HEK293T (cell line): ENCODE results near the gene AGPAT2.

Experiments used
- CTCF ChIA-PET: fragments of 350-600 bp; formaldehyde crosslinking; extraction: SDS; loops from one replicate; lab custom pipeline; 2021; ENCODE audit warnings: antibody characterized with exemption, inconsistent platforms; lab: Yijun Ruan, JAX
- POLR2A ChIA-PET: fragments of 350-600 bp; formaldehyde crosslinking; extraction: SDS; loops from one replicate; lab custom pipeline; 2020; ENCODE audit warnings: antibody characterized with exemption, inconsistent platforms; lab: Yijun Ruan, JAX
- DNase-seq: peaks from one replicate; pipeline ENCODE4 v3.0.0; 2012; ENCODE audit warnings: mixed read lengths; ENCODE audit errors: extremely low spot score
- ARNT ChIP-seq: fragments of 450-650 bp; IDR thresholded peaks from 2 replicates; pipeline ENCODE4 v1.6.1; 2017; ENCODE audit warnings: mild to moderate bottlenecking
- BHLHE40 ChIP-seq: fragments of 450-650 bp; IDR thresholded peaks from 2 replicates; pipeline ENCODE4 v1.6.1; 2016; ENCODE audit warnings: mild to moderate bottlenecking, moderate library complexity, borderline replicate concordance
- CTBP1 ChIP-seq: fragments of 450-650 bp; IDR thresholded peaks from 2 replicates; pipeline ENCODE4 v1.6.1; 2016; ENCODE audit warnings: borderline replicate concordance
- ELF4 ChIP-seq: fragments of 450-650 bp; IDR thresholded peaks from 2 replicates; pipeline ENCODE4 v1.6.1; 2017; ENCODE audit warnings: antibody characterized with exemption
- FOXA1 ChIP-seq: fragments of 450-650 bp; IDR thresholded peaks from 2 replicates; pipeline ENCODE4 v1.6.1; 2016; ENCODE audit warnings: mild to moderate bottlenecking
- FOXK2 ChIP-seq: fragments of 450-650 bp; IDR thresholded peaks from 2 replicates; pipeline ENCODE4 v1.6.1; 2016; ENCODE audit warnings: mild to moderate bottlenecking
- FOXM1 ChIP-seq: fragments of 450-650 bp; IDR thresholded peaks from 2 replicates; pipeline ENCODE4 v1.6.1; 2017; ENCODE audit warnings: mild to moderate bottlenecking, borderline replicate concordance
- HDGF ChIP-seq: fragments of 450-650 bp; IDR thresholded peaks from 2 replicates; pipeline ENCODE4 v1.6.1; 2017; ENCODE audit warnings: antibody characterized with exemption, borderline replicate concordance
- L3MBTL2 ChIP-seq: fragments of 450-650 bp; conservative IDR thresholded peaks from 2 replicates; pipeline ENCODE4 v1.6.1; 2016; ENCODE audit warnings: mild to moderate bottlenecking
- LEF1 ChIP-seq: fragments of 450-650 bp; IDR thresholded peaks from 2 replicates; pipeline ENCODE4 v1.6.1; 2017; ENCODE audit warnings: mild to moderate bottlenecking, borderline replicate concordance
- NFRKB ChIP-seq: fragments of 450-650 bp; IDR thresholded peaks from 2 replicates; pipeline ENCODE4 v1.6.1; 2016; ENCODE audit warnings: mild to moderate bottlenecking, moderate library complexity
- PKNOX1 ChIP-seq: fragments of 450-650 bp; IDR thresholded peaks from 2 replicates; pipeline ENCODE4 v1.6.1; 2016
- SP1 ChIP-seq: fragments of 450-650 bp; IDR thresholded peaks from 2 replicates; pipeline ENCODE4 v1.6.1; 2017
- SUZ12 ChIP-seq: fragments of 450-650 bp; IDR thresholded peaks from 2 replicates; pipeline ENCODE4 v1.6.1; 2016; ENCODE audit warnings: mild to moderate bottlenecking
- TARDBP ChIP-seq: fragments of 450-650 bp; IDR thresholded peaks from 2 replicates; pipeline ENCODE4 v1.6.1; 2016
- ZNF384 ChIP-seq: fragments of 450-650 bp; IDR thresholded peaks from 2 replicates; pipeline ENCODE4 v1.6.1; 2016

AGPAT2 gene

GRCh38 chr9:136654820-136655535, 32.3 kb downstream of the AGPAT2 start:
- DNase-seq: no peak
- TF ChIP-seq ZNF384 (no peak), L3MBTL2 (no peak), TARDBP (no peak), FOXM1 (no peak), SUZ12 (no peak), FOXA1 (no peak), FOXK2 (no peak), SP1 (no peak), PKNOX1 (no peak), CTBP1 (no peak), ARNT (no peak)
- POLR2A ChIA-PET: no interaction called here
- CTCF ChIA-PET: no interaction called here

- TF ChIP-seq ZNF384 (no peak), L3MBTL2 (no peak), ELF4 (no peak), FOXA1 (no peak), SUZ12 (no peak), PKNOX1 (no peak), NFRKB (no peak), FOXK2 (no peak), BHLHE40 (no peak), HDGF (no peak), TARDBP (no peak)
- no peak for DNase-seq
- ChIA-PET CTCF (no interaction called here), POLR2A (no interaction called here)
Observed at GRCh38 chr9:136653323-136654079, 33.8 kb downstream of the AGPAT2 start.

- ChIA-PET POLR2A (no interaction called here), CTCF (no interaction called here)
- no peak for DNase-seq
- TF ChIP-seq PKNOX1 (no peak), TARDBP (no peak), HDGF (no peak), ELF4 (no peak), FOXK2 (no peak), ZNF384 (no peak), CTBP1 (no peak), NFRKB (no peak), FOXM1 (no peak), BHLHE40 (no peak), SP1 (no peak), L3MBTL2 (no peak), ARNT (no peak), FOXA1 (no peak), LEF1 (no peak), SUZ12 (no peak)
Observed at GRCh38 chr9:136651860-136652259, 35.4 kb downstream of the AGPAT2 start.

- ChIA-PET POLR2A (no interaction called here), CTCF (interaction anchor here (1.3 kb wide), 1 partner anchor 21 kb away, joined by 5 read pairs; no protein-coding TSS in a partner anchor)
- no peak for DNase-seq
- TF ChIP-seq FOXM1 (no peak), HDGF (no peak), NFRKB (no peak), ELF4 (no peak), SUZ12 (no peak), FOXK2 (no peak), FOXA1 (no peak), BHLHE40 (no peak), CTBP1 (no peak), L3MBTL2 (no peak), LEF1 (no peak)
Observed at GRCh38 chr9:136650648-136651047, 36.6 kb downstream of the AGPAT2 start.

- no peak for DNase-seq
- TF ChIP-seq CTBP1 (no peak), FOXA1 (no peak), LEF1 (no peak), ELF4 (no peak)
- ChIA-PET POLR2A (no interaction called here), CTCF (interaction anchor here (1.3 kb wide), 1 partner anchor 22 kb away, joined by 5 read pairs; no protein-coding TSS in a partner anchor)
Observed at GRCh38 chr9:136650021-136650420, 37.2 kb downstream of the AGPAT2 start.

GRCh38 chr9:136648751-136649150, 38.5 kb downstream of the AGPAT2 start:
- no peak for TF ChIP-seq FOXA1
- no peak for TF ChIP-seq CTBP1
- TF ChIP-seq ZNF384: no peak
- TF ChIP-seq NFRKB: no peak
- TF ChIP-seq SP1: no peak
- TF ChIP-seq FOXK2: no peak
- TF ChIP-seq LEF1: no peak
- no peak for TF ChIP-seq SUZ12
- TF ChIP-seq PKNOX1: no peak
- TF ChIP-seq L3MBTL2: no peak
- TF ChIP-seq BHLHE40: no peak
- TF ChIP-seq ELF4: no peak
- no peak for TF ChIP-seq ARNT
- TF ChIP-seq TARDBP: no peak
- no peak for TF ChIP-seq HDGF
- TF ChIP-seq FOXM1: no peak
- ChIA-PET CTCF (no interaction called here), POLR2A (no interaction called here)
- no peak for DNase-seq
